Trophoblast cell (in vitro differentiated cells and primary cell): Measurements from ENCODE around the gene DAD1.
"Not testable (repeated sequence)": the region's sequence is repeated elsewhere in the genome, so short reads cannot be mapped to it uniquely, and the experiment has no call there.

Source experiments
- DNase-seq, 2 donors: peaks; one replicate each; pipeline ENCODE4 v3.0.0-alpha.2; 2016
- H2AFZ ChIP-seq: 2 replicates; pipeline ENCODE4 v1.6.1; 2013; ENCODE audit warnings: low read length, moderate library complexity, mild to moderate bottlenecking; ENCODE audit not compliant: insufficient read depth, poor library complexity
- H2AK5ac ChIP-seq: 2 replicates; pipeline ENCODE4 v1.6.1; 2013; ENCODE audit warnings: mild to moderate bottlenecking, low read length
- H2BK120ac ChIP-seq: 2 replicates; pipeline ENCODE4 v1.6.1; 2013; ENCODE audit warnings: low read length, mild to moderate bottlenecking, moderate library complexity; ENCODE audit not compliant: insufficient read depth, poor library complexity
- H2BK12ac ChIP-seq: 2 replicates; pipeline ENCODE4 v1.6.1; 2013; ENCODE audit warnings: mild to moderate bottlenecking, low read length, moderate library complexity
- H2BK5ac ChIP-seq: 2 replicates; pipeline ENCODE4 v1.6.1; 2013; ENCODE audit warnings: low read length, low read depth, moderate library complexity, mild to moderate bottlenecking; ENCODE audit not compliant: poor library complexity
- H3K14ac ChIP-seq: 2 replicates; pipeline ENCODE4 v1.6.1; 2013; ENCODE audit warnings: mild to moderate bottlenecking, low read length
- H3K18ac ChIP-seq: 2 replicates; pipeline ENCODE4 v1.6.1; 2013; ENCODE audit warnings: mild to moderate bottlenecking, low read length
- H3K23ac ChIP-seq: 2 replicates; pipeline ENCODE4 v1.6.1; 2013; ENCODE audit warnings: low read length
- H3K27ac ChIP-seq: 2 replicates; pipeline ENCODE4 v1.5.1; 2013; ENCODE audit warnings: low read depth, mild to moderate bottlenecking, inconsistent platforms, low read length, moderate library complexity
- H3K27me3 ChIP-seq: 2 replicates; pipeline ENCODE4 v1.6.1; 2013; ENCODE audit warnings: inconsistent platforms, mild to moderate bottlenecking, low read length, moderate library complexity; ENCODE audit not compliant: insufficient read depth
- H3K36me3 ChIP-seq, 2 experiments: 1 replicate in 1 of 2; 2 replicates in 1 of 2; pipeline ENCODE4 v1.6.1; 2013; ENCODE audit warnings: low read length in 2 of 2, mild to moderate bottlenecking in 2 of 2, moderate library complexity in 1 of 2; ENCODE audit not compliant: insufficient read depth in 2 of 2, control insufficient read depth in 1 of 2
- H3K4ac ChIP-seq: 2 replicates; pipeline ENCODE4 v1.6.1; 2013; ENCODE audit warnings: low read depth, mild to moderate bottlenecking, low read length, moderate library complexity
- H3K4me1 ChIP-seq, 2 experiments: 1 replicate in 1 of 2; 2 replicates in 1 of 2; pipeline ENCODE4 v1.6.1; 2013; ENCODE audit warnings: low read length in 2 of 2, mild to moderate bottlenecking in 2 of 2, moderate library complexity in 1 of 2; ENCODE audit not compliant: insufficient read depth in 2 of 2, control insufficient read depth in 1 of 2
- H3K4me2 ChIP-seq: 2 replicates; pipeline ENCODE4 v1.6.1; 2013; ENCODE audit warnings: inconsistent platforms, mild to moderate bottlenecking, low read length, moderate library complexity
- H3K4me3 ChIP-seq: 2 replicates; pipeline ENCODE4 v1.5.1; 2013; ENCODE audit warnings: mild to moderate bottlenecking, low read depth, low read length, inconsistent platforms
- H3K79me1 ChIP-seq: one replicate; pipeline ENCODE4 v1.6.1; 2013; ENCODE audit warnings: low read length
- H3K79me2 ChIP-seq: 2 replicates; pipeline ENCODE4 v1.6.1; 2013; ENCODE audit warnings: low read length, mild to moderate bottlenecking; ENCODE audit not compliant: control insufficient read depth, insufficient read depth, poor library complexity
- H3K9ac ChIP-seq: 2 replicates; pipeline ENCODE4 v1.6.1; 2013; ENCODE audit warnings: mild to moderate bottlenecking, low read length
- H3K9me3 ChIP-seq: 2 replicates; pipeline ENCODE4 v1.6.1; 2013; ENCODE audit warnings: low read depth, mild to moderate bottlenecking, control low read depth, inconsistent platforms, low read length; ENCODE audit not compliant: insufficient read depth
- H4K12ac ChIP-seq: 2 replicates; pipeline ENCODE4 v1.6.1; 2013; ENCODE audit warnings: low read depth, mild to moderate bottlenecking, low read length, moderate library complexity
- H4K8ac ChIP-seq: 2 replicates; pipeline ENCODE4 v1.6.1; 2013; ENCODE audit warnings: low read depth, mild to moderate bottlenecking, low read length, moderate library complexity
- H4K91ac ChIP-seq: one replicate; pipeline ENCODE4 v1.6.1; 2013; ENCODE audit warnings: low read depth, mild to moderate bottlenecking, low read length, moderate library complexity
- WGBS: extraction: QIAGEN DNeasy Blood & Tissue Kit; methylation state at CpG from one replicate; pipeline ENCODE4 v1.1.7; 2013; ENCODE audit warnings: missing lambda C conversion rate; ENCODE audit not compliant: insufficient read length, insufficient coverage; ENCODE audit errors: extremely low coverage; 5-methylcytosine and 5-hydroxymethylcytosine counted together

DAD1 gene

DNA sequence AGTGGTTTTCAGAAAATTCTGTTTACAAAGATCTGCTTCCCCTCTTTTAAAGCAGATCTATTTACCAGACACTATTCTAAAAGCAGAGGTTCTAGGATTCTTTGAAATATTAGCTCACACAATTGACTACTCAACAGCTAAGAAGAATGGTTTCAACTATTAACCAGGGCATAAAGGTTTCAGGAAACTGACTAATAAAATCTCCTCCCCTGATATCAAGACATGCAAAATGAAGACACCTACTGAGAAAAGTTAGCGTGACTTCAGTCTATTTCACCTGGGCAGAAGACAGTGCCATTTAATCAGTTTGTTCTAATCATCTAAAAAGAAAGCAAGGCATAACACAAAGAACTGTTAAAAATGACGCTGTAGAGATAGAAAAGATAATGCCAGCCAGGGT, 22.2 kb downstream of the DAD1 start:
- Histone ChIP-seq H3K79me2 (no peaks in the 10 kb centered on the region), H3K4me1 (peaks cover 0 to 3% of the 10 kb centered on the region in 2 experiments), H2BK120ac (no peak overlapping the region)

GRCh38 chr14:22566266-22566665, 22.8 kb downstream of the DAD1 start:
- H3K23ac ChIP-seq, H4K12ac ChIP-seq, H2BK5ac ChIP-seq, H2BK12ac ChIP-seq, H3K4me2 ChIP-seq, H3K79me2 ChIP-seq, H2AK5ac ChIP-seq, H2AFZ ChIP-seq, DNase-seq, H4K8ac ChIP-seq, H3K4me3 ChIP-seq, H3K18ac ChIP-seq, H3K27ac ChIP-seq, H4K91ac ChIP-seq, H3K4me1 ChIP-seq, H3K27me3 ChIP-seq, H3K4ac ChIP-seq, H2BK120ac ChIP-seq, H3K79me1 ChIP-seq, H3K9me3 ChIP-seq, H3K14ac ChIP-seq, H3K9ac ChIP-seq: not testable (repeated sequence)
- peaks cover 18 to 22% of the 10 kb centered on the region in 2 experiments for H3K36me3 ChIP-seq
- no CpG with 5 or more reads among the region's 9 CpGs for WGBS

More for the DNA sequence above, 22.2 kb downstream of the DAD1 start:
- Histone ChIP-seq H2AFZ (no peak overlapping the region), H3K14ac (no peak overlapping the region), H3K79me1 (no peaks in the 10 kb centered on the region), H3K9ac (no peak overlapping the region), H2BK12ac (no peak overlapping the region), H3K23ac (no peak overlapping the region), H3K36me3 (peaks cover 18 to 23% of the 10 kb centered on the region in 2 experiments), H3K27me3 (no peaks in the 10 kb centered on the region), H4K12ac (no peak overlapping the region), H3K27ac (no peak overlapping the region), H3K9me3 (no peaks in the 10 kb centered on the region), H3K4me2 (no peak overlapping the region), H3K18ac (no peak overlapping the region), H2BK5ac (no peak overlapping the region), H4K91ac (no peak overlapping the region), H2AK5ac (no peak overlapping the region), H3K4me3 (no peak overlapping the region), H4K8ac (no peak overlapping the region), H3K4ac (no peak overlapping the region)
- WGBS, result no CpG with 5 or more reads among the region's 2 CpGs
- DNase-seq, result no peak

- no peak overlapping the region for H3K27ac ChIP-seq
- no peak overlapping the region for H2BK12ac ChIP-seq
- no peaks in the 10 kb centered on the region for H3K79me1 ChIP-seq
- H2BK120ac ChIP-seq, result no peak overlapping the region
- no peak overlapping the region for H3K14ac ChIP-seq
- H2AK5ac ChIP-seq, result no peak overlapping the region
- no peaks in the 10 kb centered on the region for H3K9me3 ChIP-seq
- WGBS, result no CpG with 5 or more reads among the region's 3 CpGs
- no peaks in the 10 kb centered on the region for H3K79me2 ChIP-seq
- H4K91ac ChIP-seq, result no peak overlapping the region
- peaks cover 3 to 4% of the 10 kb centered on the region in 2 experiments for H3K4me1 ChIP-seq
- no peak overlapping the region for H3K4me3 ChIP-seq
- no peak overlapping the region for H4K8ac ChIP-seq
- H3K36me3 ChIP-seq, result peaks cover 16 to 22% of the 10 kb centered on the region in 2 experiments
- no peak overlapping the region for H4K12ac ChIP-seq
- no peak overlapping the region for H2AFZ ChIP-seq
- H3K9ac ChIP-seq, result no peak overlapping the region
- DNase-seq, result no peak
- H2BK5ac ChIP-seq, result no peak overlapping the region
- no peak overlapping the region for H3K18ac ChIP-seq
- H3K27me3 ChIP-seq, result no peaks in the 10 kb centered on the region
- no peak overlapping the region for H3K4me2 ChIP-seq
- H3K23ac ChIP-seq, result no peak overlapping the region
- no peak overlapping the region for H3K4ac ChIP-seq
These were observed 23.6 kb downstream of the DAD1 start for GRCh38 chr14:22565391-22565945.

DNA sequence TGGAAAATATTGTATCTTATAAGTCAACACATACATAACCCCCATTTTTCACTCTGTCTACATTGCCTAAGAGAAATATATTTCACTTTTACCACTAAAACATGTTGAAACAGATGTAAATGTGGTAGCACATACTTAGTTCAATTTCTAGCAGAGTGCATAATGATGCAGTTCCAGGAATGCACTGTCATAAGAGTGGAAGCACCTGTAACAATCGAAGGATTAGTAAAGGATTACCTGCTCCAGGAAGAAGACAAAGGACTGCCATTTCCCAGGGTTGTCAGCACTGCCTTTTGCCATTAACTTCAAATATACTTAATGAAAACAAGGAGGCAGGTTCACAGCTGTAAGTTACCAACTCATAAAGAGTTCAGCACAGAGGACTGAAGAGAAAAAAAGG, 24.6 kb downstream of the DAD1 start:
- H3K79me1 ChIP-seq, result no peaks in the 10 kb centered on the region
- H4K8ac ChIP-seq, result no peak overlapping the region
- no peak overlapping the region for H2BK12ac ChIP-seq
- DNase-seq, result no peak
- WGBS, result no CpG with 5 or more reads among the region's 1 CpG
- H3K27me3 ChIP-seq, result no peaks in the 10 kb centered on the region
- H3K79me2 ChIP-seq, result no peaks in the 10 kb centered on the region
- no peak overlapping the region for H2AK5ac ChIP-seq
- no peak overlapping the region for H3K4ac ChIP-seq
- H3K4me3 ChIP-seq, result no peak overlapping the region
- no peak overlapping the region for H4K12ac ChIP-seq
- peaks cover 3 to 4% of the 10 kb centered on the region in 2 experiments for H3K4me1 ChIP-seq
- H3K4me2 ChIP-seq, result no peak overlapping the region
- H3K36me3 ChIP-seq, result peaks cover 13 to 21% of the 10 kb centered on the region in 2 experiments
- no peak overlapping the region for H3K14ac ChIP-seq
- H3K9ac ChIP-seq, result no peak overlapping the region
- H2BK120ac ChIP-seq, result no peak overlapping the region
- H3K9me3 ChIP-seq, result no peaks in the 10 kb centered on the region
- H2AFZ ChIP-seq, result no peak overlapping the region
- H2BK5ac ChIP-seq, result no peak overlapping the region
- no peak overlapping the region for H3K18ac ChIP-seq
- no peak overlapping the region for H3K27ac ChIP-seq
- no peak overlapping the region for H3K23ac ChIP-seq
- no peak overlapping the region for H4K91ac ChIP-seq
